T-helper 1 cell treated with Interleukin-12 subunit alpha and Interleukin-12 subunit beta and Interleukin-4 antibody, amounts not matched to agents 30 ng/mL and 1 ng/mL, for 36 hours (primary cell): ENCODE data around the gene NREP. TPM values are rescaled to one million over a fixed set of nuclear protein-coding genes. Genes with fewer than 3 reads are reported as not detected.

ENCODE experiments used
- intact Hi-C: fragments of 100-400 bp; cut with micrococcal nuclease; formaldehyde crosslinking; loops from one replicate; pipeline ENCODE4 v1.15.1; 2024
- total RNA-seq: library from RNA; stranded (reverse); gene quantifications from 2 replicates; pipeline ENCODE4 v1.2.3, GENCODE V29; 2022

NREP gene, protein sequence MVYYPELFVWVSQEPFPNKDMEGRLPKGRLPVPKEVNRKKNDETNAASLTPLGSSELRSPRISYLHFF
- 18.0 and 21.3 TPM in 2 replicates for total RNA-seq

DNA sequence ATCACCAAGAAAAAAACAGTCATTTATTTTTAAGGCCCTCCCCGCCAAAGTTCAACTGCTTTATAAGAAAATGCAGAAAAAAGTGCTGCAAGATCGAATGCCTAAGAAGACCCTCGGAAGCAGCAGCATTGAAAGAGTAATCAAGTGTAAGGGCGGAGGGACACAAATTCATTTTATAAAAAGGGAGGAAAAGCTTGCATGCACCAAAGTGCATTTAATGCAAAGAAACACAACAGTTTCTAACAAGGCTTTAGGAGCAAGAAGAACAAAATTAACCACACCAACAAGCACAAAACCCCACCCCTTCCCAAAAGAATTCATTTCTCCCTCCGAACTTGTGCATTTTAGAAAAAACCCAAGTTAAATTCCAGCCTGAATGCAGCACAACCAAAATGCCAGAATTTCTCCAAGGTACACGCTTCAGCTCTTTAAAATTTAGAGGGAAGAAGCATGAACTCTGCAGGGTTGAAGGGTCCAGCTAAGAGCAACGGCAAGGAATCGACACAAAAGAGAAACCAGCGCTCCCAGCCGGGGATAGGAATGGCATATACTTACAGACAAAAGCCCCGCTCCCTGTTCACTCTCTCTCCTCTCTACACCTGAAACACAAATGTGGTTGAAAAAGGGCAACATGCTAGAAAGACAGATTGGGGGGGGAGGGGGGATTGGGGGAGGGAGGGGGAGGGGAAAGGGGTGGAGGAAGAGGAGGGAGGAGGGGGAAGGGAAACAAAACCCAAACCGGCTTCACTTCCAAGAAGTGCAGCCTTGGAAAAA, at the start of gene NREP:
Gene NREP, minus strand, starts transcription at position 614 of the 774 bp plus-strand sequence. CDS start 1,422 bp downstream, outside the sequence.
- intact Hi-C loops = loop anchor here (1.0 to 5.0 kb wide), 16 partner anchors 15 to 1221 kb away; partner anchors contain the start of genes DCP2, EPB41L4A, SLC25A46 and SRP19

- intact Hi-C loops = no loop called here
Measured at GRCh38 chr5:111806753-111807152, 49.8 kb upstream of the NREP start.

- intact Hi-C loops = no loop called here
Measured at GRCh38 chr5:111806156-111806555, 49.2 kb upstream of the NREP start.

DNA sequence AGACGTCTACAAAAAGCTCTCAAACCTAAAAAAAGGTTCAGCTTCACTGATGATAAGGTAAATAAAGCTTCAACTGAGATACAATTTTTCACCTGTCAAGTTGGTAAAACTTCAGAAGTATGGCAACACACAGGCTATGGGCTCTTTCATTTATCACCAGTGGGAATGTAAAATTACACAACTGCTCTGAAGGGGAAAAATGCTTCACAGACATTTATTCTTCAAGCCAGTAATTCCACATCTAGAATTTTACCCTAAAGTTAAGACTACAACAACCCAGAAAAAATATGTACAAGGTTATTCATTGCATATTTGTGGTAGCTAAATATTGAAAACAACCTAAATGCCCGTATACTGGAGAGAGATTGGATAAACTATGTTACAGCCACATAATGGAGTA, 48.1 kb upstream of the NREP start:
- intact Hi-C loops = no loop called here

DNA sequence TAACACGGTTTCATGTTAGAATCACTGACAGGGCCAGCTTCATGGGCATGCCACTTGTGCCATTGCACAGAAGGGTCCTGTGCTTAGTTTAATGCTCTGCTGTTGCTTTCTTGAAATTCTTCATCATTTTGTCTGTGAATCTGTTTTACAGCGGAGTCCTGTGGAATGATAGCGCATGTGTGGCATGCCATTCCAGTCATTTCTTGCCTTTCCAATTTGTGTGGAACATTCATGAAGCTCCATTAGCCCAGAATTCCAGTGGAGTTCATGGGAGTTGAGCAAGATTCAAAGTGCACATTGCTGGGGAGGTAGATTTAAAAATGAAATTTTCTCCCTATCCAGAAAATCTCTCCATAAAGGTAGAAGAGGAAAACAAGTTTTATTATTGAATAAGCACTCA, 43.4 kb upstream of the NREP start:
- intact Hi-C loops = no loop called here

GRCh38 chr5:111795142-111795541, 38.1 kb upstream of the NREP start:
- intact Hi-C loops = no loop called here

DNA sequence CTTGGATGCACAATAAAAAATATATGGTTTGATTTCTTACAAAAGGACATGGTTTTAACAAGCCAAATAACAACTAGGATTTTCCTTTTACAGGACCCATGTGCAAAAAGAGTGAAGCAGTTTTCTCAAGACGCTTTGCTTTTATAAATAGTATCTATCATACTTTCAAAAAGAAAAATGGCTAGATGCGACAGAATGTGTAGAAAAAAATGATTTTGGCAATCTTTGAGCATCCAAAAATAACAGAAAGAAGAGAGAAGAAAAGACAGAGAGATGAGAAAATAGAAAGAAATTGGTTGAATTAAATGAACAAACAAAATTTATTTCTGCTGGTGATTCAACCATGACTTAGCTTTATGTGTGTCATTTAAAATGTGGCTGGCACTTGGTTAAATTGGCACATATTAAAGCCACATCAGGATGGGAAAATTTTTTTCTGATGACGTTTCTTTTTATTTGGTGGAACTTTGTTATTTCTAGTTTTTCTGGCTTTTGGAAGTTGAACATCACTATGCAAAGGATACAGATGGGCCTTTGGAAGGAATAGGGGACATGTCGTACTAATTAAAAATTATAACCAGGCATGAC, 35.6 kb upstream of the NREP start:
- intact Hi-C loops = no loop called here

- intact Hi-C loops = no loop called here
Measured at GRCh38 chr5:111790295-111790694, 33.3 kb upstream of the NREP start.

DNA sequence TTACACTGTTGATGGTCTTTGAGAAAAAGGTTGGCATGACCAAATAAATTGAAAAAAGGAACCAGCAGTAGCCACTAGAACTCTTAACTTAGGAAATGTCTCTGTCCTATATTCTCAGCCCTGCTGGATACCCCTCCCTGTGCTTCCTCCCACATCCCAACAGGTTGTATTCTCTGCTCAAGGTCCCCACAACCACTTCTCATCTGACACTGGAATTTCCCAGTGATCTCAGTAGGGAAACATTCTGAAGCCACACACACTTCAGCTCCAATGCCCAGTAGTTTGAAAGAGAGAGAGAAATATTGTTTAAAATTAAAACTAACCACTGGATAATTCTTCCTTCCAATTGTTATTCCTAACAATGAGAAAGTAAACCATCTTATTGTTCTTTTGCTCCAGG, 30.0 kb upstream of the NREP start:
- intact Hi-C loops = no loop called here

- intact Hi-C loops = no loop called here
Measured at GRCh38 chr5:111784491-111785181, 27.6 kb upstream of the NREP start.

- intact Hi-C loops = no loop called here
Measured at GRCh38 chr5:111783537-111783936, 26.5 kb upstream of the NREP start.

DNA sequence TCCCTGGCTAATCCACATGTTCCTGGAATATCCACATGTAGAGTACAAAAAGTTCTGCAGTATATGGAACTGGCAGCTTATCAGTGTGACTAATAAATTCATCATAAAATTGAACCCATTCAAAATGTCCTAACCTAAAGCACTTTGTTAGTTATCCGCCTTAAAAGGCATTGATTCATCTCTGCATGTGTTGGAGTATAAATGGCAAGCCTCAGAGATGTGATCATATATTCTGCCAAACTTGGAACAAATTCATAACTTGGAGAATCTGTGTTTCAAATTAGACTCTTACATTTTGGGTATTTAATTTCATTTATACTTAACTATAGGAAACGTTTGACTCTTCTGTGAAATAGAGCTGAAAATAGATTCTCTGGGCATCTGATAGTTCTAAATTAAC, 25.2 kb upstream of the NREP start:
- intact Hi-C loops = no loop called here

- intact Hi-C loops = no loop called here
Measured at GRCh38 chr5:111781200-111781599, 24.2 kb upstream of the NREP start.

DNA sequence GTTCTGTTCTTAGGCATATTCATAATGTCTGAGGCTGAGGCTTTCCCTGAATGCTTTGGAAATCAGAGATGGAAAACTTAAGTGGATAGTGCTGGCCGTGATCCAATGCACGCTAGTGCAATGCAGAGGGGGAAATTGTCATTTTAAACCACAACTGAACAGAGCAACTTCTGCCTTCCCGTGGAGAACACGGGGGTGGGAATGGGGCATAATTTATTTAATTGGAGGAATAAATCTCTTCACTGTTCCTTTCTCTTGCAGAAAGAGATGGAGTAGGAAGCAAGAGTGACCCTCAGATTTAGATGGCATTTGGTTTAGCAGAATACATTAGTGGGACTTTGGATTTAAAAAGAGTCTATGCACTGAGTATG, 22.9 kb upstream of the NREP start:
- intact Hi-C loops = no loop called here

- intact Hi-C loops = no loop called here
Measured at GRCh38 chr5:111779260-111779921, 22.4 kb upstream of the NREP start.

- intact Hi-C loops = no loop called here
Measured at GRCh38 chr5:111776913-111777781, 20.2 kb upstream of the NREP start.

- intact Hi-C loops = no loop called here
Measured at GRCh38 chr5:111775224-111775623, 18.2 kb upstream of the NREP start.

DNA sequence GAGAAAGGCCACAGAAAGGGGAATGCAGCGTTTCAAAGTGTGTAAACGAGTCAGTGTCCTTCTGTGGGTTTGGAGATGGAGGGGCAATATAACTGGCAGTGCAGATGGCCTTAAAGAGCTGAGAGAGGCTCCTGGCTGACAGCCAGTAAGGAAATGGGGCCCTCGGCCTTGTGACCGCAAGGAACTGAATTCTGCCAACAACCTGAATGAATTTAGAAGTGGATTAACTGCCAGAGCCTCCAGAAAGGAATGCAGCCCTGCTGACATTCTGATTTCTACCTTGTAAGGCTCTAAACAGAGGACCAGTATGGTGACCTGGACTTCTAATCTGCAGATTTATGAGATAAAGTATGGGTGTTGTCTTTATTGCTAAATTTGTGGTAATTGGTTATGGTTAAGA, 17.5 kb upstream of the NREP start:
- intact Hi-C loops = loop anchor here (5.0 kb wide), 1 partner anchor 222 kb away; no protein-coding TSS in a partner anchor

GRCh38 chr5:111772456-111773122, 15.6 kb upstream of the NREP start:
- intact Hi-C loops = loop anchor here (5.0 kb wide), 1 partner anchor 220 kb away; no protein-coding TSS in a partner anchor

- intact Hi-C loops = no loop called here
Measured at GRCh38 chr5:111769541-111769940, 12.5 kb upstream of the NREP start.
